ENCODE measurements around the gene SETBP1.

The SETBP1 gene

GRCh38 chr18:45109271-45109670 lies 428.6 kb downstream of the SETBP1 start:
- no peaks in the 10 kb centered on the region for H4K20me1 ChIP-seq (ENCODE audit: insufficient read depth, low read length)
- no peaks in the 10 kb centered on the region for H3K9me3 ChIP-seq (ENCODE audit: low read length)
- H3K9me2 ChIP-seq (ENCODE audit: low read depth, low read length): no peaks in the 10 kb centered on the region
- peaks cover under 1% of the 10 kb centered on the region; the same call in 1 of the 2 replicates for H3F3A ChIP-seq (ENCODE audit: insufficient read depth, low read length)
- H3K9ac ChIP-seq (ENCODE audit: low read length): no peak overlapping the region
- no peak overlapping the region for H3K4me3 ChIP-seq (ENCODE audit: low read depth, low read length, poor library complexity, severe bottlenecking)
- H2AFZ ChIP-seq (ENCODE audit: low read length): no peak overlapping the region
- no peak overlapping the region for H3K4me2 ChIP-seq (ENCODE audit: low read length)
- no peaks in the 10 kb centered on the region for H3K36me3 ChIP-seq (ENCODE audit: insufficient read depth, low read length)
- H3K79me2 ChIP-seq (ENCODE audit: insufficient read depth, low read length): no peaks in the 10 kb centered on the region
- H3K27me3 ChIP-seq (ENCODE audit: insufficient read depth, low read length): no peaks in the 10 kb centered on the region
- TF ChIP-seq EZH2 (IDR thresholded peaks at IDR 0.05; ENCODE audit: borderline replicate concordance, low read length) (no peak), CTCF (IDR thresholded peaks at IDR 0.05; ENCODE audit: low read length) (no peak)
- H3K27ac ChIP-seq (ENCODE audit: low read depth, low read length, poor library complexity, severe bottlenecking): no peak overlapping the region
- H3K4me1 ChIP-seq (ENCODE audit: insufficient read depth, low read length, severe bottlenecking): peaks cover 30% of the 10 kb centered on the region

GRCh38 chr18:45109706-45110105 lies 429.0 kb downstream of the SETBP1 start:
- Histone ChIP-seq H4K20me1 (ENCODE audit: insufficient read depth, low read length) (no peaks in the 10 kb centered on the region), H3K4me2 (ENCODE audit: low read length) (no peak overlapping the region), H3K9me3 (ENCODE audit: low read length) (no peaks in the 10 kb centered on the region), H3K9ac (ENCODE audit: low read length) (no peak overlapping the region), H3K27me3 (ENCODE audit: insufficient read depth, low read length) (no peaks in the 10 kb centered on the region), H2AFZ (ENCODE audit: low read length) (no peak overlapping the region), H3F3A (ENCODE audit: insufficient read depth, low read length) (no peaks in the 10 kb centered on the region), H3K4me1 (ENCODE audit: insufficient read depth, low read length, severe bottlenecking) (peaks cover 26% of the 10 kb centered on the region), H3K79me2 (ENCODE audit: insufficient read depth, low read length) (no peaks in the 10 kb centered on the region), H3K4me3 (ENCODE audit: low read depth, low read length, poor library complexity, severe bottlenecking) (no peak overlapping the region), H3K36me3 (ENCODE audit: insufficient read depth, low read length) (no peaks in the 10 kb centered on the region), H3K27ac (ENCODE audit: low read depth, low read length, poor library complexity, severe bottlenecking) (no peak overlapping the region), H3K9me2 (ENCODE audit: low read depth, low read length) (no peaks in the 10 kb centered on the region)
- TF ChIP-seq CTCF (IDR thresholded peaks at IDR 0.05; ENCODE audit: low read length) (no peak), EZH2 (IDR thresholded peaks at IDR 0.05; ENCODE audit: borderline replicate concordance, low read length) (no peak)

GRCh38 chr18:45110577-45111501 lies 430.2 kb downstream of the SETBP1 start:
- TF ChIP-seq CTCF (IDR thresholded peaks at IDR 0.05; ENCODE audit: low read length): no peak
- no peak for TF ChIP-seq EZH2 (IDR thresholded peaks at IDR 0.05; ENCODE audit: borderline replicate concordance, low read length)
- H3K4me2 ChIP-seq (ENCODE audit: low read length): no peak overlapping the region
- H2AFZ ChIP-seq (ENCODE audit: low read length): no peak overlapping the region
- no peaks in the 10 kb centered on the region for H3K36me3 ChIP-seq (ENCODE audit: insufficient read depth, low read length)
- H3K79me2 ChIP-seq (ENCODE audit: insufficient read depth, low read length): no peaks in the 10 kb centered on the region
- H4K20me1 ChIP-seq (ENCODE audit: insufficient read depth, low read length): no peaks in the 10 kb centered on the region
- no peaks in the 10 kb centered on the region for H3K9me3 ChIP-seq (ENCODE audit: low read length)
- no peak overlapping the region for H3K27ac ChIP-seq (ENCODE audit: low read depth, low read length, poor library complexity, severe bottlenecking)
- no peaks in the 10 kb centered on the region for H3K27me3 ChIP-seq (ENCODE audit: insufficient read depth, low read length)
- no peak overlapping the region for H3K4me3 ChIP-seq (ENCODE audit: low read depth, low read length, poor library complexity, severe bottlenecking)
- no peaks in the 10 kb centered on the region for H3K9me2 ChIP-seq (ENCODE audit: low read depth, low read length)
- H3F3A ChIP-seq (ENCODE audit: insufficient read depth, low read length): no peaks in the 10 kb centered on the region
- H3K4me1 ChIP-seq (ENCODE audit: insufficient read depth, low read length, severe bottlenecking): peaks cover 15% of the 10 kb centered on the region
- no peak overlapping the region for H3K9ac ChIP-seq (ENCODE audit: low read length)
